Activated naive CD4-positive, alpha-beta T cell treated with anti-CD3 and anti-CD28 coated beads for 36 hours (primary cell): ENCODE results near the gene PLEKHJ1. TPM values are rescaled to one million over a fixed set of nuclear protein-coding genes. Genes with fewer than 3 reads are reported as not detected.
"Not testable (repeated sequence)": the region's sequence is repeated elsewhere in the genome, so short reads cannot be mapped to it uniquely, and the experiment has no call there.

Source experiments
- CTCF ChIA-PET: fragments of 350-600 bp; sonication (Branson Sonifier 250); formaldehyde crosslinking; loops from one replicate; lab custom pipeline; 2021; ENCODE audit warnings: antibody characterized with exemption; lab: Charles Lee
- DNase-seq: peaks from one replicate; pipeline ENCODE4 v3.0.0-alpha.2; 2020
- H3K27ac Mint-ChIP-seq: one replicate; pipeline ENCODE4 v1.8.0; 2021; ENCODE audit warnings: mild to moderate bottlenecking, mixed read lengths
- H3K27me3 Mint-ChIP-seq: one replicate; pipeline ENCODE4 v1.8.0; 2021; ENCODE audit warnings: low read depth, mixed read lengths
- H3K36me3 Mint-ChIP-seq: one replicate; pipeline ENCODE4 v1.8.0; 2021; ENCODE audit warnings: low read depth, mixed read lengths
- H3K4me1 Mint-ChIP-seq: one replicate; pipeline ENCODE4 v1.8.0; 2021; ENCODE audit warnings: low read depth, mixed read lengths
- H3K4me3 Mint-ChIP-seq: one replicate; pipeline ENCODE4 v1.8.0; 2021; ENCODE audit warnings: mild to moderate bottlenecking, moderate library complexity, mixed read lengths
- H3K9me3 Mint-ChIP-seq: one replicate; pipeline ENCODE4 v1.8.0; 2021; ENCODE audit warnings: mixed read lengths
- intact Hi-C: fragments of 100-400 bp; cut with micrococcal nuclease; formaldehyde crosslinking; loops from one replicate; pipeline ENCODE4 v1.15.1; 2023
- total RNA-seq, 2 experiments: library from RNA; stranded (reverse); gene quantifications; one replicate each; pipeline ENCODE4 v1.2.3, GENCODE V29; 2021

The PLEKHJ1 gene, protein sequence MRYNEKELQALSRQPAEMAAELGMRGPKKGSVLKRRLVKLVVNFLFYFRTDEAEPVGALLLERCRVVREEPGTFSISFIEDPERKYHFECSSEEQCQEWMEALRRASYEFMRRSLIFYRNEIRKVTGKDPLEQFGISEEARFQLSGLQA
- total RNA-seq: 10 to 100 TPM; 56.9 to 60.6 TPM

GRCh38 chr19:2236314-2237050, at the start of gene PLEKHJ1, which contains the start of gene SF3A2:
TSS of gene PLEKHJ1 (minus strand) at chr19:2236329. CDS start at chr19:2236248, 81 bp downstream.
TSS of gene SF3A2 (plus strand) at chr19:2236824. CDS start at chr19:2243419, 6,595 bp downstream.
- intact Hi-C loops: loop anchor here (1.0 to 10.0 kb wide), 13 partner anchors 22 to 547 kb away; partner anchors contain the start of genes ADAT3, BTBD2, IZUMO4 and LSM7
- Mint-ChIP-seq H3K36me3 (peaks cover 47% of the 10 kb centered on the region), H3K27ac (peak within 1 kb of the TSS; percentile 98), H3K9me3 (no peaks in the 10 kb centered on the region), H3K4me3 (peak within 1 kb of the TSS; percentile 99), H3K4me1 (peaks cover 64% of the 10 kb centered on the region), H3K27me3 (no peaks in the 10 kb centered on the region)
- DNase-seq: peak; percentile 98
- CTCF ChIA-PET: interaction anchor here (0.7 to 1.6 kb wide), 6 partner anchors 23 to 156 kb away, joined by 3 to 5 read pairs (median 3); no protein-coding TSS in a partner anchor

- Mint-ChIP-seq H3K27ac (no peak overlapping the region), H3K36me3 (no peaks in the 10 kb centered on the region), H3K4me3 (no peak overlapping the region), H3K27me3 (peaks cover 2% of the 10 kb centered on the region), H3K9me3 (no peaks in the 10 kb centered on the region), H3K4me1 (peaks cover 19% of the 10 kb centered on the region)
- CTCF ChIA-PET: interaction anchor here (0.6 kb wide), 1 partner anchor 15 kb away, joined by 3 read pairs; no protein-coding TSS in a partner anchor
- DNase-seq: no peak
- intact Hi-C loops: no loop called here
Measured at GRCh38 chr19:2283835-2284507, 47.8 kb upstream of the PLEKHJ1 start.

DNA sequence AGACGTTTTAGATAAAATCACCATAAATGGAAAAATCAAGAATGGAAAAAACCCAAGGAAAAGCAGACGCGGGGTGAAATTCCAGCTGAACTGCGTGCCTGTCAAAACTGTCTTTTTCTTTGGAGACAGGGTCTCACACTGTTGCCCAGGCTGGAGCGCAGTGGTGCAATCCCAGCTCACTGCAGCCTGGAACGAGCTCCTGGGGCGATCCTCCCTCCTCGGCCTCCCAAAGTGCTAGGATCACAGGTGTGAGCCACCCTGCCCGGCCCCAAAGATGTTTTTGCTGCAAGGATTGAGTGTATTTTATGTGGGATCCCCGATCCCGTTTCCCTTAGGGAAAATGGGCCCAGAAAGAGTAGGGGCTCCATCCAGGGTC, 46.7 kb upstream of the PLEKHJ1 start:
- intact Hi-C loops: no loop called here
- no peak overlapping the region for H3K4me3 Mint-ChIP-seq
- no peak overlapping the region for H3K27ac Mint-ChIP-seq
- no peaks in the 10 kb centered on the region for H3K36me3 Mint-ChIP-seq
- DNase-seq: no peak
- no peaks in the 10 kb centered on the region for H3K27me3 Mint-ChIP-seq
- peaks cover 13% of the 10 kb centered on the region for H3K4me1 Mint-ChIP-seq
- CTCF ChIA-PET: no interaction called here
- no peaks in the 10 kb centered on the region for H3K9me3 Mint-ChIP-seq

GRCh38 chr19:2282062-2282861, 46.1 kb upstream of the PLEKHJ1 start, which contains the start of gene PEAK3:
TSS of gene PEAK3 (minus strand) at chr19:2282175. CDS start at chr19:2280931, 1,244 bp downstream.
- intact Hi-C loops: no loop called here
- no peaks in the 10 kb centered on the region for H3K36me3 Mint-ChIP-seq
- H3K27ac Mint-ChIP-seq: no peak within 1 kb of the TSS
- no peaks in the 10 kb centered on the region for H3K27me3 Mint-ChIP-seq
- CTCF ChIA-PET: no interaction called here
- no peaks in the 10 kb centered on the region for H3K9me3 Mint-ChIP-seq
- peak; percentile 57 for DNase-seq
- H3K4me3 Mint-ChIP-seq: no peak within 1 kb of the TSS
- peaks cover 13% of the 10 kb centered on the region for H3K4me1 Mint-ChIP-seq

DNA sequence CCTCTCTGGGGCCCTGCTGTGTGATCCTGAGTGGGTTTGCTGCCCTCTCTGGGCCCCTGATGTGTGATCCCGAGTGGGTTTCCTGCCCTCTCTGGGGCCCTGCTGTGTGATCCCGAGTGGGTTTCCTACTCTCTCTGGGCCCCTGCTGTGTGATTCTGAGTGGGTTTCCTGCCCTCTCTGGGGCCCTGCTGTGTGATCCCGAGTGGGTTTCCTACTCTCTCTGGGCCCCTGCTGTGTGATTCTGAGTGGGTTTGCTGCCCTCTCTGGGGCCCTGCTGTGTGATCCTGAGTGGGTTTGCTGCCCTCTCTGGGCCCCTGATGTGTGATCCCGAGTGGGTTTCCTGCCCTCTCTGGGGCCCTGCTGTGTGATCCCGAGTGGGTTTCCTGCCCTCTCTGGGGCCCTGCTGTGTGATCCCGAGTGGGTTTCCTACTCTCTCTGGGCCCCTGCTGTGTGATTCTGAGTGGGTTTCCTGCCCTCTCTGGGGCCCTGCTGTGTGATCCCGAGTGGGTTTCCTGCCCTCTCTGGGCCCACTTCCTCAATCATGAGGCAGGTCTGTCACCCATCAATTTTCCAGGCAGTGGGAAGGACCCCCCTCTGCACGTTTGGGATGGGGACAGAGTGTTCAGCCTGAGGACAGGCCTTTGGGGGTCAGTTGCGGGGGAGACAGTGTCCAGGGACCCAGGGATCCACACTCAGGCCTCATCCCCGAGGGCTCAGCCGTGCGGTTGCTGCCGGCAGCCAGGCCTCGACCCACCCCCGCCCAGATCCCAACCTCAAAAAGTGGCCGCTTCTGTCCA, 45.3 kb upstream of the PLEKHJ1 start:
- intact Hi-C loops, H3K27me3 Mint-ChIP-seq, H3K27ac Mint-ChIP-seq, H3K9me3 Mint-ChIP-seq, H3K36me3 Mint-ChIP-seq, DNase-seq, CTCF ChIA-PET, H3K4me3 Mint-ChIP-seq: not testable (repeated sequence)
- H3K4me1 Mint-ChIP-seq: peaks cover 15% of the 10 kb centered on the region

- Mint-ChIP-seq H3K36me3 (no peaks in the 10 kb centered on the region), H3K4me1 (peaks cover 15% of the 10 kb centered on the region), H3K27me3 (no peaks in the 10 kb centered on the region), H3K27ac (no peak overlapping the region), H3K4me3 (no peak overlapping the region), H3K9me3 (no peaks in the 10 kb centered on the region)
- no peak for DNase-seq
- CTCF ChIA-PET: no interaction called here
- intact Hi-C loops: no loop called here
Measured at GRCh38 chr19:2280633-2281264, 44.6 kb upstream of the PLEKHJ1 start.

GRCh38 chr19:2278459-2279158, 42.5 kb upstream of the PLEKHJ1 start:
- CTCF ChIA-PET: no interaction called here
- intact Hi-C loops: no loop called here
- Mint-ChIP-seq H3K27me3 (no peaks in the 10 kb centered on the region), H3K36me3 (peaks cover 11% of the 10 kb centered on the region), H3K27ac (no peak overlapping the region), H3K9me3 (no peaks in the 10 kb centered on the region), H3K4me3 (no peak overlapping the region), H3K4me1 (peaks cover 28% of the 10 kb centered on the region)
- no peak for DNase-seq

GRCh38 chr19:2277138-2277537, 41.0 kb upstream of the PLEKHJ1 start:
- Mint-ChIP-seq H3K4me3 (no peak overlapping the region), H3K27me3 (no peaks in the 10 kb centered on the region), H3K4me1 (peaks cover 32% of the 10 kb centered on the region), H3K9me3 (no peaks in the 10 kb centered on the region), H3K27ac (no peak overlapping the region), H3K36me3 (peaks cover 19% of the 10 kb centered on the region)
- intact Hi-C loops: no loop called here
- DNase-seq: no peak
- CTCF ChIA-PET: interaction anchor here (0.6 to 1.2 kb wide), 2 partner anchors 116 to 588 kb away, joined by 4 to 7 read pairs; no protein-coding TSS in a partner anchor

GRCh38 chr19:2276429-2276986, 40.4 kb upstream of the PLEKHJ1 start:
- Mint-ChIP-seq H3K4me3 (no peak overlapping the region), H3K27ac (no peak overlapping the region), H3K27me3 (no peaks in the 10 kb centered on the region), H3K36me3 (peaks cover 23% of the 10 kb centered on the region), H3K4me1 (peaks cover 31% of the 10 kb centered on the region), H3K9me3 (no peaks in the 10 kb centered on the region)
- CTCF ChIA-PET: interaction anchor here (1.2 kb wide), 1 partner anchor 116 kb away, joined by 7 read pairs; no protein-coding TSS in a partner anchor
- intact Hi-C loops: no loop called here
- no peak for DNase-seq
